ENCODE data around the gene CNTNAP2.

CNTNAP2 gene

GRCh38 chr7:147909431-147910148, 1793.0 kb downstream of the CNTNAP2 start:
- Histone ChIP-seq H3K4me2 (no peak overlapping the region), H4K20me1 (ENCODE audit: insufficient read depth) (no peaks in the 10 kb centered on the region), H3K36me3 (ENCODE audit: insufficient read depth) (no peaks in the 10 kb centered on the region), H2AFZ (ENCODE audit: low read depth) (no peak overlapping the region), H3K27ac (no peak overlapping the region), H3K4me3 (IDR thresholded peaks at IDR 0.05; ENCODE audit: insufficient read depth, low read depth, low read length) (no peak overlapping the region), H3K4me1 (ENCODE audit: low read depth, poor library complexity, severe bottlenecking) (no peaks in the 10 kb centered on the region), H3K79me2 (ENCODE audit: insufficient read depth, low read depth) (no peaks in the 10 kb centered on the region), H3K27me3 (ENCODE audit: insufficient read depth, low read depth) (no peaks in the 10 kb centered on the region), H3K9ac (no peak overlapping the region)
- no peak for TF ChIP-seq CTCF (conservative IDR thresholded peaks at IDR 0.05; ENCODE audit: low read depth, low read length)

- no peak overlapping the region for H3K4me2 ChIP-seq
- H3K9ac ChIP-seq = no peak overlapping the region
Measured at GRCh38 chr7:147911201-147911601, 1794.6 kb downstream of the CNTNAP2 start.

GRCh38 chr7:147912291-147912690, 1795.7 kb downstream of the CNTNAP2 start:
- Histone ChIP-seq H4K20me1 (ENCODE audit: insufficient read depth) (no peaks in the 10 kb centered on the region), H3K9ac (no peak overlapping the region), H3K36me3 (ENCODE audit: insufficient read depth) (no peaks in the 10 kb centered on the region), H3K27me3 (ENCODE audit: insufficient read depth, low read depth) (no peaks in the 10 kb centered on the region), H3K4me2 (no peak overlapping the region), H3K4me3 (IDR thresholded peaks at IDR 0.05; ENCODE audit: insufficient read depth, low read depth, low read length) (no peak overlapping the region), H3K79me2 (ENCODE audit: insufficient read depth, low read depth) (no peaks in the 10 kb centered on the region), H3K4me1 (ENCODE audit: low read depth, poor library complexity, severe bottlenecking) (no peaks in the 10 kb centered on the region), H2AFZ (ENCODE audit: low read depth) (no peak overlapping the region), H3K27ac (no peak overlapping the region)
- no peak for TF ChIP-seq CTCF (conservative IDR thresholded peaks at IDR 0.05; ENCODE audit: low read depth, low read length)

More at GRCh38 chr7:147911201-147911601, 1794.6 kb downstream of the CNTNAP2 start:
- H3K27me3 ChIP-seq (ENCODE audit: insufficient read depth, low read depth) = no peaks in the 10 kb centered on the region
- no peaks in the 10 kb centered on the region for H3K4me1 ChIP-seq (ENCODE audit: low read depth, poor library complexity, severe bottlenecking)
- no peak overlapping the region for H3K27ac ChIP-seq
- TF ChIP-seq CTCF (conservative IDR thresholded peaks at IDR 0.05; ENCODE audit: low read depth, low read length) = no peak
- H3K4me3 ChIP-seq (IDR thresholded peaks at IDR 0.05; ENCODE audit: insufficient read depth, low read depth, low read length) = no peak overlapping the region
- H4K20me1 ChIP-seq (ENCODE audit: insufficient read depth) = no peaks in the 10 kb centered on the region
- no peaks in the 10 kb centered on the region for H3K79me2 ChIP-seq (ENCODE audit: insufficient read depth, low read depth)
- no peaks in the 10 kb centered on the region for H3K36me3 ChIP-seq (ENCODE audit: insufficient read depth)
- no peak overlapping the region for H2AFZ ChIP-seq (ENCODE audit: low read depth)

- Histone ChIP-seq H3K4me2 (no peak overlapping the region), H2AFZ (ENCODE audit: low read depth) (no peak overlapping the region), H3K4me3 (IDR thresholded peaks at IDR 0.05; ENCODE audit: insufficient read depth, low read depth, low read length) (no peak overlapping the region), H3K27me3 (ENCODE audit: insufficient read depth, low read depth) (no peaks in the 10 kb centered on the region), H3K4me1 (ENCODE audit: low read depth, poor library complexity, severe bottlenecking) (no peaks in the 10 kb centered on the region), H3K9ac (no peak overlapping the region), H3K36me3 (ENCODE audit: insufficient read depth) (no peaks in the 10 kb centered on the region), H4K20me1 (ENCODE audit: insufficient read depth) (no peaks in the 10 kb centered on the region), H3K27ac (no peak overlapping the region), H3K79me2 (ENCODE audit: insufficient read depth, low read depth) (no peaks in the 10 kb centered on the region)
- TF ChIP-seq CTCF (conservative IDR thresholded peaks at IDR 0.05; ENCODE audit: low read depth, low read length) = no peak
Measured at GRCh38 chr7:147912946-147913638, 1796.5 kb downstream of the CNTNAP2 start.

All from KMS-11 (cell line).